WERI-Rb-1 (cell line): ENCODE data around the gene SDHAF3.
"Not testable (repeated sequence)": the region's sequence is repeated elsewhere in the genome, so short reads cannot be mapped to it uniquely, and the experiment has no call there.

ENCODE experiments used
- DNase-seq: peaks from one replicate; pipeline ENCODE4 v3.0.0-alpha.2; 2020
- H3K27ac ChIP-seq: fragments of 250-450 bp; sonication (Bioruptor Pico); 2 replicates; pipeline ENCODE4 v1.5.1; 2020; ENCODE audit warnings: mild to moderate bottlenecking, moderate library complexity
- H3K27me3 ChIP-seq: fragments of 250-450 bp; sonication (Bioruptor Pico); 2 replicates; pipeline ENCODE4 v1.5.1; 2021; ENCODE audit warnings: mild to moderate bottlenecking, low read depth, moderate library complexity; ENCODE audit not compliant: insufficient read depth, severe bottlenecking
- H3K36me3 ChIP-seq: fragments of 250-450 bp; sonication (Bioruptor Pico); 2 replicates; pipeline ENCODE4 v1.5.1; 2020; ENCODE audit warnings: mild to moderate bottlenecking, moderate library complexity
- H3K4me3 ChIP-seq: 2 replicates; pipeline ENCODE4 v1.5.1; 2011; ENCODE audit warnings: low read depth, mild to moderate bottlenecking, control low read depth, low read length
- H3K9me3 ChIP-seq: fragments of 250-450 bp; sonication (Bioruptor Pico); 2 replicates; pipeline ENCODE4 v1.5.1; 2021; ENCODE audit warnings: mild to moderate bottlenecking, moderate library complexity; ENCODE audit not compliant: severe bottlenecking
- TF ChIP-seq, protein P1 (sequence below): IDR thresholded peaks from 2 replicates; pipeline ENCODE4 v1.5.1; 2011; ENCODE audit warnings: low read depth, mild to moderate bottlenecking, control low read depth, inconsistent platforms, low read length

The SDHAF3 gene

DNA sequence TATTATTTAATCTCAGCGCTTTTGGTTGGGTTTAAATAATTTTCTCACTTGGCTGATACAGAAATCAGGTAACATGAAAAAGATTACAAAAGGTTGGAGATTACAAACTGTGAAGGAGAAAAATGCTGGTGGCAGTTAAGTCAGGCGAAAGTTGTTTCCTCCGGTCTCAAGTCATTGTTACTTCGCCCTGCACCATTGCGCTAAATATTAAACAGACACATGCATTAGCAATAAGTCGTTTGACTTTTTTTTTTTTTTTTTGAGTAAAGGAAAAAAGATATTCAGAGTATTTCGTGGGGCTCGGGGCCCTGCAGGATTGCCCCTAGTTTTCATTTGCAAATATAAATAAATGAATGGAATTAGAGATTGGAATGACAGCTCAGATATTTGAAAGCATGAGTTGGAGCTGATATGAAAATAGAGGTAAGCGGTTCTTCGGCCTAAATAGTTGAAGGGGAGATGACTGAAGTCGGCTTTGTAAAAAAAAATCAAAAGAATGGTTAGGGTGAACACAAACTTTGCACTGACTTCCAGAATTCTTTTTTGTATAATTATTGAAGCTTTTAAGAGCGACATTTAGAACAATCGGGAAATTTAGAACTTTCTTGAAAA lies 914 bp downstream of the SDHAF3 start:
- peak overlapping the region; percentile 91 for H3K27ac ChIP-seq
- no peaks in the 10 kb centered on the region for H3K9me3 ChIP-seq
- no peaks in the 10 kb centered on the region; the same call in 1 of the 2 replicates for H3K36me3 ChIP-seq
- no peak for DNase-seq
- H3K4me3 ChIP-seq: peak overlapping the region; percentile 98
- TF ChIP-seq, protein P1, sequence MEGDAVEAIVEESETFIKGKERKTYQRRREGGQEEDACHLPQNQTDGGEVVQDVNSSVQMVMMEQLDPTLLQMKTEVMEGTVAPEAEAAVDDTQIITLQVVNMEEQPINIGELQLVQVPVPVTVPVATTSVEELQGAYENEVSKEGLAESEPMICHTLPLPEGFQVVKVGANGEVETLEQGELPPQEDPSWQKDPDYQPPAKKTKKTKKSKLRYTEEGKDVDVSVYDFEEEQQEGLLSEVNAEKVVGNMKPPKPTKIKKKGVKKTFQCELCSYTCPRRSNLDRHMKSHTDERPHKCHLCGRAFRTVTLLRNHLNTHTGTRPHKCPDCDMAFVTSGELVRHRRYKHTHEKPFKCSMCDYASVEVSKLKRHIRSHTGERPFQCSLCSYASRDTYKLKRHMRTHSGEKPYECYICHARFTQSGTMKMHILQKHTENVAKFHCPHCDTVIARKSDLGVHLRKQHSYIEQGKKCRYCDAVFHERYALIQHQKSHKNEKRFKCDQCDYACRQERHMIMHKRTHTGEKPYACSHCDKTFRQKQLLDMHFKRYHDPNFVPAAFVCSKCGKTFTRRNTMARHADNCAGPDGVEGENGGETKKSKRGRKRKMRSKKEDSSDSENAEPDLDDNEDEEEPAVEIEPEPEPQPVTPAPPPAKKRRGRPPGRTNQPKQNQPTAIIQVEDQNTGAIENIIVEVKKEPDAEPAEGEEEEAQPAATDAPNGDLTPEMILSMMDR: no peak
- H3K27me3 ChIP-seq: no peaks in the 10 kb centered on the region

DNA sequence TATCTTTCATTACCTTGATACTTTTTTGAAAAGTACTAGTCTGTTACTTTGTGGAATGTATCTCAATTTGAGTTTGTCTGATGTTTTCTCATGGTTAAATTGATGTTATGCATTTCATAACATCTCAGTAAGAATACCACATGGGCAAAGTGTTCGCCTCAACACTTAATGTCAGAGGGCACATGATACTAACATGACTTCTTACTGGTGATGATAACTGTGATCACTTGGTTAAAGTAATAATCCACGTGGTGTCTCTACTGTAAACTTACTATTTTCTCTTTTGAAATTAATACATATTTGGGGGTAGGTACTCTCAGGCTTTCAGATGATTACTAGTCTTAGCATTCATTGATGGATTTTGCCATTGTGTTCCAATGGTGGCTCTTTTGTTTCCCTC lies 2.2 kb downstream of the SDHAF3 start:
- no peaks in the 10 kb centered on the region for H3K27me3 ChIP-seq
- no peak for DNase-seq
- no peak overlapping the region for H3K4me3 ChIP-seq
- TF ChIP-seq, protein P1: no peak
- no peaks in the 10 kb centered on the region for H3K9me3 ChIP-seq
- H3K36me3 ChIP-seq: no peaks in the 10 kb centered on the region; the same call in 1 of the 2 replicates
- H3K27ac ChIP-seq: no peak overlapping the region

- no peaks in the 10 kb centered on the region for H3K9me3 ChIP-seq
- H3K27me3 ChIP-seq: no peaks in the 10 kb centered on the region
- TF ChIP-seq, protein P1: no peak
- DNase-seq: no peak
- no peak overlapping the region for H3K4me3 ChIP-seq
- H3K27ac ChIP-seq: no peak overlapping the region
- H3K36me3 ChIP-seq: no peaks in the 10 kb centered on the region; the same call in 1 of the 2 replicates
Measured at GRCh38 chr7:97120713-97121457, 3.4 kb downstream of the SDHAF3 start.

- H3K4me3 ChIP-seq, H3K36me3 ChIP-seq, H3K27ac ChIP-seq, H3K9me3 ChIP-seq, H3K27me3 ChIP-seq, DNase-seq: not testable (repeated sequence)
Measured at GRCh38 chr7:97123115-97123514, 5.6 kb downstream of the SDHAF3 start.

- no peaks in the 10 kb centered on the region for H3K9me3 ChIP-seq
- H3K36me3 ChIP-seq: no peaks in the 10 kb centered on the region
- TF ChIP-seq, protein P1: no peak
- H3K27ac ChIP-seq: no peak overlapping the region
- no peak overlapping the region for H3K4me3 ChIP-seq
- H3K27me3 ChIP-seq: no peaks in the 10 kb centered on the region
- peak; percentile 34 for DNase-seq
Measured at GRCh38 chr7:97126483-97127171, 9.1 kb downstream of the SDHAF3 start.

DNA sequence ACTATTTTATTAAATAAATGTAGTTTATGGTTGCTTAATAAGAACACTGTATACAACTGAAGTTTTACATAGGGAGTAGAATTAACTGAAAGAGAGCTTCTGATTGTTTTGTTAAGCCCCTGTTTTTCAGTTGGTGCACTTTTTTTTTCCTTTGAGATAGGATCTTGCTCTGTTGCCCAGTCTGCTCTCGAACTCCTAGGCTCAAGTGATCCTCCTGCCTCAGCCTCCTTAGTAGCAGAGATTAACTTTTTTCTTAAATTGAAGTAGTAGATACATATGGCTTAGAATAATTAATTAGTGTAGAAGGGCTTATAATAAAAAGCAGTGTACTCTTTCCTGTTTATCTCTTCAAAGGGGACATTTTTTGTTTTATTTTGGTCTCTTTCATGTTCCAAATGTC lies 11.2 kb downstream of the SDHAF3 start:
- DNase-seq: no peak
- H3K36me3 ChIP-seq: no peaks in the 10 kb centered on the region
- no peaks in the 10 kb centered on the region for H3K9me3 ChIP-seq
- TF ChIP-seq, protein P1: no peak
- no peaks in the 10 kb centered on the region for H3K27me3 ChIP-seq
- no peak overlapping the region for H3K4me3 ChIP-seq
- no peak overlapping the region for H3K27ac ChIP-seq
